GM21360 (cell line): ENCODE measurements around the gene SNX18.
"Not testable (repeated sequence)": the region's sequence is repeated elsewhere in the genome, so short reads cannot be mapped to it uniquely, and the experiment has no call there.

Source experiments
- ATAC-seq: cut with Tn5 transposase; IDR thresholded peaks from one replicate; pipeline ENCODE4 v1.9.1; 2021; ENCODE audit warnings: mild to moderate bottlenecking, moderate library complexity; ENCODE audit not compliant: unreplicated experiment

Gene SNX18

GRCh38 chr5:54517512-54518145, at the start of gene SNX18:
Gene SNX18 (plus strand): TSS chr5:54517759. CDS start chr5:54517953, 194 bp downstream.
- ATAC-seq: peak; percentile 96

- peak; percentile 90 for ATAC-seq
These were observed 47.9 kb upstream of the SNX18 start for GRCh38 chr5:54469622-54470021.

GRCh38 chr5:54470128-54470527, 47.4 kb upstream of the SNX18 start:
- ATAC-seq: peak; percentile 7

GRCh38 chr5:54470677-54471076, 46.9 kb upstream of the SNX18 start:
- no peak for ATAC-seq

GRCh38 chr5:54471398-54471797, 46.2 kb upstream of the SNX18 start:
- ATAC-seq: no peak

- ATAC-seq: no peak
These were observed 40.9 kb upstream of the SNX18 start for GRCh38 chr5:54476682-54477081.

- no peak for ATAC-seq
These were observed 39.5 kb upstream of the SNX18 start for GRCh38 chr5:54477941-54478478.

GRCh38 chr5:54480296-54480695, 37.3 kb upstream of the SNX18 start:
- ATAC-seq: no peak

- no peak for ATAC-seq
These were observed 33.2 kb upstream of the SNX18 start for GRCh38 chr5:54484219-54484894.

GRCh38 chr5:54485659-54486058, 31.9 kb upstream of the SNX18 start:
- ATAC-seq: not testable (repeated sequence)

- ATAC-seq: not testable (repeated sequence)
These were observed 27.9 kb upstream of the SNX18 start for GRCh38 chr5:54489648-54489979.

GRCh38 chr5:54491326-54491725, 26.2 kb upstream of the SNX18 start:
- no peak for ATAC-seq

- no peak for ATAC-seq
These were observed 25.4 kb upstream of the SNX18 start for GRCh38 chr5:54492178-54492577.

- ATAC-seq: no peak
These were observed 22.5 kb upstream of the SNX18 start for GRCh38 chr5:54495027-54495426.

GRCh38 chr5:54514291-54514690, 3.3 kb upstream of the SNX18 start:
- no peak for ATAC-seq

GRCh38 chr5:54514841-54515432, 2.6 kb upstream of the SNX18 start:
- ATAC-seq: no peak

- ATAC-seq: no peak
These were observed 1.9 kb upstream of the SNX18 start for GRCh38 chr5:54515634-54516033.

GRCh38 chr5:54516051-54516655, 1.4 kb upstream of the SNX18 start:
- no peak for ATAC-seq

- no peak for ATAC-seq
These were observed 416 bp upstream of the SNX18 start for GRCh38 chr5:54517174-54517511.

GRCh38 chr5:54518146-54518817, 723 bp downstream of the SNX18 start:
- ATAC-seq: peak; percentile 31

GRCh38 chr5:54518818-54519508, 1.4 kb downstream of the SNX18 start:
- no peak for ATAC-seq
